H1 (cell line): ENCODE results near the gene STXBP6. TPM values are rescaled to one million over a fixed set of nuclear protein-coding genes. Genes with fewer than 3 reads are reported as not detected.

Experiments used
- CTCF ChIA-PET: fragments of 300-600 bp; sonication (Branson Sonifier 250); formaldehyde crosslinking; loops from one replicate; lab custom pipeline; 2021; ENCODE audit not compliant: partially characterized antibody; lab: Charles Lee
- POLR2A ChIA-PET: fragments of 300-600 bp; sonication (Branson Sonifier 250); formaldehyde crosslinking; loops from one replicate; lab custom pipeline; 2021; ENCODE audit warnings: inconsistent platforms; ENCODE audit not compliant: partially characterized antibody; lab: Charles Lee
- DNase-seq, 2 experiments: peaks; one replicate each; pipeline versions ENCODE4 v3.0.0 to v3.0.0-alpha.2; 2010 to 2022; ENCODE audit warnings: low spot score in 2 of 2, low read depth in 1 of 2, mixed read lengths in 1 of 2
- FAIRE-seq: peaks from 2 replicates; lab custom pipeline; 2011; peaks lifted over from hg19 to GRCh38; lab: Jason Lieb, UNC
- H2AFZ ChIP-seq: 2 replicates; pipeline ENCODE4 v1.8.1; 2012; ENCODE audit warnings: low read length, inconsistent platforms
- H2AK5ac ChIP-seq: 2 replicates; pipeline ENCODE4 v1.6.1; 2013; ENCODE audit warnings: low read depth, low read length
- H2BK120ac ChIP-seq: replicated peaks from 2 replicates; pipeline ENCODE3; 2013; ENCODE audit warnings: low read depth, low read length, inconsistent platforms
- H2BK12ac ChIP-seq: 2 replicates; pipeline ENCODE4 v1.6.1; 2013; ENCODE audit warnings: low read depth, low read length
- H2BK15ac ChIP-seq: 2 replicates; pipeline ENCODE4 v1.6.1; 2013; ENCODE audit warnings: low read length
- H2BK20ac ChIP-seq: 2 replicates; pipeline ENCODE4 v1.6.1; 2013; ENCODE audit warnings: low read length
- H2BK5ac ChIP-seq: 2 replicates; pipeline ENCODE4 v1.6.1; 2013; ENCODE audit warnings: low read depth, low read length
- H3K14ac ChIP-seq: 2 replicates; pipeline ENCODE4 v1.6.1; 2013; ENCODE audit warnings: inconsistent platforms; ENCODE audit not compliant: insufficient read length
- H3K18ac ChIP-seq: 2 replicates; pipeline ENCODE4 v1.6.1; 2013; ENCODE audit warnings: low read length; ENCODE audit errors: extremely low read depth
- H3K23ac ChIP-seq: 2 replicates; pipeline ENCODE4 v1.6.1; 2013; ENCODE audit warnings: inconsistent platforms; ENCODE audit not compliant: insufficient read length
- H3K23me2 ChIP-seq: 2 replicates; pipeline ENCODE4 v1.6.1; 2013; ENCODE audit warnings: low read depth, low read length
- H3K27ac ChIP-seq: 2 replicates; pipeline ENCODE4 v1.6.1; 2011; ENCODE audit warnings: low read depth, low read length, inconsistent platforms
- H3K27me3 ChIP-seq, 4 experiments: replicated peaks in 1 of 4; 1 replicate in 1 of 4; 2 replicates in 3 of 4; pipeline versions ENCODE4 v1.6.1 to v1.8.1; 2011 to 2013; ENCODE audit warnings: low read length in 3 of 4, mild to moderate bottlenecking in 3 of 4, inconsistent platforms in 2 of 4, mixed read lengths in 2 of 4, moderate library complexity in 1 of 4; ENCODE audit not compliant: control insufficient read depth in 3 of 4, insufficient read depth in 3 of 4; ENCODE audit errors: extremely low read depth in 1 of 4
- H3K36me3 ChIP-seq, 4 experiments: 2 replicates each; pipeline versions ENCODE4 v1.6.1 to v1.8.1; 2011 to 2013; ENCODE audit warnings: mild to moderate bottlenecking in 4 of 4, low read length in 3 of 4, moderate library complexity in 2 of 4, control low read depth in 1 of 4, inconsistent platforms in 1 of 4; ENCODE audit not compliant: insufficient read depth in 4 of 4, control insufficient read depth in 2 of 4
- H3K4ac ChIP-seq: replicated peaks from 2 replicates; pipeline ENCODE3; 2013; ENCODE audit warnings: low read length, low read depth, mixed read lengths, inconsistent platforms; ENCODE audit not compliant: insufficient read length
- H3K4me1 ChIP-seq, 4 experiments: replicated peaks in 1 of 4; 1 replicate in 1 of 4; 2 replicates in 3 of 4; pipeline versions ENCODE4 v1.6.1 to v1.8.1; 2011 to 2013; ENCODE audit warnings: low read length in 3 of 4, inconsistent platforms in 2 of 4, mixed read lengths in 1 of 4; ENCODE audit not compliant: insufficient read depth in 4 of 4, control insufficient read depth in 3 of 4
- H3K4me2 ChIP-seq, 2 experiments: 2 replicates each; pipeline versions ENCODE4 v1.6.1 to v1.8.1; 2011 to 2013; ENCODE audit warnings: low read depth in 2 of 2, low read length in 2 of 2, control low read depth in 1 of 2, inconsistent platforms in 1 of 2, mild to moderate bottlenecking in 1 of 2; ENCODE audit not compliant: insufficient read depth in 1 of 2
- H3K4me3 ChIP-seq, 4 experiments: fragments of 200-600, 300-600 bp in 1 of 4; sonication (generic), shearing (Covaris generic), sonication (Bioruptor Twin) in 1 of 4; 2 replicates each; pipeline versions ENCODE4 v1.5.1 to v1.8.1; 2011 to 2016; ENCODE audit warnings: low read length in 4 of 4, low read depth in 3 of 4, control low read depth in 2 of 4, inconsistent platforms in 2 of 4, mild to moderate bottlenecking in 2 of 4, mixed read lengths in 1 of 4, moderate library complexity in 1 of 4; ENCODE audit not compliant: insufficient read depth in 2 of 4; ENCODE audit errors: extremely low read depth in 1 of 4
- H3K56ac ChIP-seq: replicated peaks from 2 replicates; pipeline ENCODE3; 2013; ENCODE audit warnings: low read depth, mild to moderate bottlenecking, mixed read lengths, low read length, inconsistent platforms; ENCODE audit not compliant: insufficient read length
- H3K79me1 ChIP-seq: 2 replicates; pipeline ENCODE4 v1.6.1; 2013; ENCODE audit warnings: low read depth, low read length, control low read depth
- H3K79me2 ChIP-seq, 2 experiments: 2 replicates each; pipeline versions ENCODE4 v1.6.1 to v1.8.1; 2012 to 2013; ENCODE audit warnings: low read length in 2 of 2, mild to moderate bottlenecking in 2 of 2, inconsistent platforms in 1 of 2; ENCODE audit not compliant: insufficient read depth in 2 of 2, control insufficient read depth in 1 of 2
- H3K9ac ChIP-seq, 4 experiments: replicated peaks in 1 of 4; 1 replicate in 1 of 4; 2 replicates in 3 of 4; pipeline versions ENCODE4 v1.6.1 to v1.8.1; 2011 to 2013; ENCODE audit warnings: low read depth in 3 of 4, low read length in 3 of 4, control low read depth in 2 of 4, mild to moderate bottlenecking in 2 of 4, moderate library complexity in 2 of 4, inconsistent platforms in 1 of 4; ENCODE audit errors: extremely low read depth in 1 of 4
- H3K9me3 ChIP-seq, 2 experiments: 2 replicates each; pipeline versions ENCODE4 v1.6.1 to v1.8.1; 2012 to 2013; ENCODE audit warnings: mild to moderate bottlenecking in 2 of 2, moderate library complexity in 2 of 2, control low read depth in 1 of 2, inconsistent platforms in 1 of 2, low read depth in 1 of 2, low read length in 1 of 2, mixed read lengths in 1 of 2; ENCODE audit not compliant: insufficient read depth in 2 of 2
- H4K20me1 ChIP-seq, 2 experiments: replicated peaks in 1 of 2; 2 replicates each; pipeline versions ENCODE3 to v1.8.1; 2011 to 2013; ENCODE audit warnings: inconsistent platforms in 2 of 2, low read length in 2 of 2, mild to moderate bottlenecking in 1 of 2; ENCODE audit not compliant: insufficient read depth in 2 of 2, control insufficient read depth in 1 of 2
- H4K5ac ChIP-seq: 2 replicates; pipeline ENCODE4 v1.6.1; 2013; ENCODE audit warnings: low read length, low read depth, mixed read lengths, inconsistent platforms; ENCODE audit not compliant: insufficient read length
- H4K8ac ChIP-seq: 2 replicates; pipeline ENCODE4 v1.8.0; 2013; ENCODE audit warnings: mild to moderate bottlenecking, moderate library complexity, low read length, inconsistent platforms; ENCODE audit not compliant: insufficient read depth; ENCODE audit errors: extremely low read depth
- H4K91ac ChIP-seq: replicated peaks from 2 replicates; pipeline ENCODE3; 2013; ENCODE audit warnings: low read length, mixed read lengths, inconsistent platforms; ENCODE audit not compliant: insufficient read length
- ASH2L ChIP-seq: fragments of 200-600, 300-600 bp; sonication (generic); IDR thresholded peaks from one replicate; pipeline ENCODE4 v1.7.1; 2017; ENCODE audit warnings: low read length
- ATF3 ChIP-seq: IDR thresholded peaks from 2 replicates; pipeline ENCODE4 v1.6.1; 2011; ENCODE audit warnings: low read depth, mild to moderate bottlenecking, low read length; ENCODE audit not compliant: insufficient read depth
- CHD1 ChIP-seq: IDR thresholded peaks from 2 replicates; pipeline ENCODE4 v1.6.1; 2012; ENCODE audit warnings: low read depth, low read length, improper control_type of control experiment
- JUN ChIP-seq: IDR thresholded peaks from 2 replicates; pipeline ENCODE4 v1.6.1; 2011; ENCODE audit warnings: low read depth, mild to moderate bottlenecking, improper control_type of control experiment, low read length
- KDM4A ChIP-seq: IDR thresholded peaks from one replicate; pipeline ENCODE4 v1.7.1; 2012; ENCODE audit warnings: low read depth, mild to moderate bottlenecking, moderate library complexity, low read length, inconsistent platforms; ENCODE audit not compliant: severe bottlenecking
- KDM5A ChIP-seq: fragments of 200-600 bp; IDR thresholded peaks from 2 replicates; pipeline ENCODE4 v1.7.1; 2012; ENCODE audit warnings: mild to moderate bottlenecking, low read length, inconsistent platforms, mixed read lengths
- NANOG ChIP-seq: IDR thresholded peaks from 2 replicates; pipeline ENCODE4 v1.6.1; 2011; ENCODE audit warnings: low read length, low read depth, mild to moderate bottlenecking, inconsistent platforms; ENCODE audit not compliant: insufficient read depth, poor library complexity, severe bottlenecking
- SIN3A ChIP-seq, 2 experiments: IDR thresholded peaks in 1 of 2; conservative IDR thresholded peaks in 1 of 2; 2 replicates each; pipeline ENCODE4 v1.6.1; 2011 to 2012; ENCODE audit warnings: low read length in 2 of 2, improper control_type of control experiment in 1 of 2, low read depth in 1 of 2, mild to moderate bottlenecking in 1 of 2
- SP1 ChIP-seq: IDR thresholded peaks from 2 replicates; pipeline ENCODE4 v1.6.1; 2011; ENCODE audit warnings: low read depth, low read length
- SP4 ChIP-seq: IDR thresholded peaks from 2 replicates; pipeline ENCODE4 v1.6.1; 2012; ENCODE audit warnings: low read length, inconsistent platforms
- SRF ChIP-seq: IDR thresholded peaks from 2 replicates; pipeline ENCODE4 v1.6.1; 2011; ENCODE audit warnings: mild to moderate bottlenecking, low read depth, low read length, moderate library complexity
- TAF1 ChIP-seq: IDR thresholded peaks from 2 replicates; pipeline ENCODE4 v1.6.1; 2011; ENCODE audit warnings: mild to moderate bottlenecking, low read depth, low read length
- ZNF274 ChIP-seq: IDR thresholded peaks from 2 replicates; pipeline ENCODE4 v1.7.0; 2012; ENCODE audit warnings: low read length, borderline replicate concordance; ENCODE audit errors: extremely low read depth
- WGBS, 2 experiments: shearing (Covaris generic) in 1 of 2; methylation state at CpG; one replicate each; pipeline versions ENCODE4 v1.1.6 to v1.1.7; 2013 to 2015; ENCODE audit warnings: low lambda C conversion rate in 2 of 2, mixed read lengths in 2 of 2, inconsistent platforms in 1 of 2, low coverage in 1 of 2, missing lambda C conversion rate in 1 of 2; ENCODE audit not compliant: insufficient replicate concordance in 2 of 2, insufficient coverage in 1 of 2, insufficient read length in 1 of 2; ENCODE audit errors: extremely low coverage in 1 of 2, missing lambda C conversion rate in 1 of 2; 5-methylcytosine and 5-hydroxymethylcytosine counted together
- polyA plus RNA-seq, 7 experiments: library from polyadenylated mRNA; depleted of rRNA in 3 of 7; stranded (reverse) in 5 of 7; unstranded in 2 of 7; fragments of >200 nt in 5 of 7; fragments of 200-250 nt in 2 of 7; gene quantifications; 1 replicate in 5 of 7; 2 replicates in 1 of 7; 4 replicates in 1 of 7; pipeline versions ENCODE4 v1.2.1 to v1.2.3, GENCODE V29; 2011 to 2013; ENCODE audit warnings: missing spikeins in 2 of 7, mixed read lengths in 2 of 7
- total RNA-seq: library from RNA; stranded (reverse); fragmentation: NEBNext Ultra II Directional; extraction: Animal tissue kit (Norgen Biotek cat#: 25700); gene quantifications from 2 replicates; pipeline ENCODE4 v1.2.1, GENCODE V29; 2021

STXBP6 gene
- total and polyA plus RNA-seq, 2 of the 8 experiments (the other 6 are each of a cell fraction or from before 2014, with no cell fraction given) = 9.4 to 18.1 TPM

- Histone ChIP-seq H4K8ac (no peak overlapping the region), H3K4me2 (no peak overlapping the region), H3K14ac (no peak overlapping the region), H3K56ac (no peak overlapping the region), H3K9me3 (no peaks in the 10 kb centered on the region), H3K36me3 (no peaks in the 10 kb centered on the region), H3K9ac (no peak overlapping the region), H4K20me1 (no peaks in the 10 kb centered on the region), H3K27me3 (no peaks in the 10 kb centered on the region), H2AK5ac (no peak overlapping the region), H2BK12ac (no peak overlapping the region), H3K4ac (no peak overlapping the region), H3K23ac (no peak overlapping the region), H2BK5ac (no peak overlapping the region), H3K79me2 (no peaks in the 10 kb centered on the region), H4K5ac (no peak overlapping the region), H2AFZ (no peak overlapping the region), H3K23me2 (no peaks in the 10 kb centered on the region; the same call in 1 of the 2 replicates), H3K27ac (no peak overlapping the region), H3K4me1 (no peaks in the 10 kb centered on the region), H3K4me3 (no peak overlapping the region), H2BK120ac (no peak overlapping the region), H2BK15ac (no peak overlapping the region), H4K91ac (no peak overlapping the region), H2BK20ac (no peak overlapping the region), H3K79me1 (no peaks in the 10 kb centered on the region), H3K18ac (no peak overlapping the region)
- 83% methylated on average over 1 of the region's 1 CpG; no CpG with 5 or more reads in 1 of the 2 experiments for WGBS, 2 experiments
- ChIA-PET POLR2A (no interaction called here), CTCF (interaction anchor here (0.6 kb wide), 1 partner anchor 49 kb away, joined by 3 read pairs; no protein-coding TSS in a partner anchor)
- FAIRE-seq (no peak), DNase-seq (no peak)
- no peak for TF ChIP-seq SP4
- no peak for TF ChIP-seq SIN3A (conservative IDR thresholded peaks at IDR 0.05 in 1 of 2, IDR thresholded peaks at IDR 0.05 in 1 of 2; ENCODE audit: low read depth in 1 of 2, low read length in 2 of 2)
- TF ChIP-seq ZNF274 = no peak
- no peak for TF ChIP-seq SP1
- no peak for TF ChIP-seq NANOG
- TF ChIP-seq TAF1 = no peak
- no peak for TF ChIP-seq ASH2L
- no peak for TF ChIP-seq CHD1
- no peak for TF ChIP-seq ATF3
- no peak for TF ChIP-seq KDM5A
- no peak for TF ChIP-seq JUN
- no peak for TF ChIP-seq KDM4A
- TF ChIP-seq SRF = no peak
These were observed 264.2 kb downstream of the STXBP6 start for GRCh38 chr14:24785698-24786097.
